HepG2 (cell line): ENCODE measurements around the gene FCN3. TPM values are rescaled to one million over a fixed set of nuclear protein-coding genes. Genes with fewer than 3 reads are reported as not detected.

Experiments
- ETV5 ChIP-seq: IDR thresholded peaks from 2 replicates; pipeline ENCODE4 v1.6.1; 2018; ENCODE audit warnings: missing biosample characterization, missing genetic modification reagents, inconsistent platforms, borderline replicate concordance
- GATA4 ChIP-seq: sonication (generic); IDR thresholded peaks from 2 replicates; pipeline ENCODE4 v1.6.1; 2016; ENCODE audit warnings: antibody characterized with exemption, low read depth, borderline replicate concordance
- KAT7 ChIP-seq: IDR thresholded peaks from 2 replicates; pipeline ENCODE4 v1.6.1; 2018; ENCODE audit warnings: borderline replicate concordance, missing compliant biosample characterization
- NFKB2 ChIP-seq: sonication (generic); formaldehyde crosslinking; IDR thresholded peaks from 2 replicates; pipeline ENCODE4 v1.4.0; 2020; ENCODE audit warnings: missing genetic modification reagents, borderline replicate concordance
- PHF8 ChIP-seq: sonication (generic); formaldehyde crosslinking; IDR thresholded peaks from 2 replicates; pipeline ENCODE4 v1.5.0; 2020; ENCODE audit warnings: missing genetic modification reagents
- RFX1 ChIP-seq: fragments of 450-650 bp; IDR thresholded peaks from 2 replicates; pipeline ENCODE4 v1.6.1; 2017
- SNAI1 ChIP-seq: sonication (generic); formaldehyde crosslinking; IDR thresholded peaks from 2 replicates; pipeline ENCODE4 v1.5.0; 2020; ENCODE audit warnings: mild to moderate bottlenecking, missing genetic modification reagents, borderline replicate concordance
- SP140L ChIP-seq: sonication (generic); formaldehyde crosslinking; IDR thresholded peaks from 2 replicates; pipeline ENCODE4 v1.4.0; 2020; ENCODE audit warnings: missing genetic modification reagents, borderline replicate concordance
- ZFP1 ChIP-seq: IDR thresholded peaks from 2 replicates; pipeline ENCODE4 v1.6.1; 2016
- ZNF367 ChIP-seq: sonication (generic); formaldehyde crosslinking; IDR thresholded peaks from 2 replicates; pipeline ENCODE4 v1.4.0; 2020; ENCODE audit warnings: missing genetic modification reagents, borderline replicate concordance
- ZNF430 ChIP-seq: sonication (generic); formaldehyde crosslinking; IDR thresholded peaks from 2 replicates; pipeline ENCODE4 v1.9.0; 2021; ENCODE audit warnings: mild to moderate bottlenecking, missing genetic modification reagents
- ZNF672 ChIP-seq: sonication (generic); formaldehyde crosslinking; IDR thresholded peaks from 2 replicates; pipeline ENCODE4 v1.8.1; 2022; ENCODE audit warnings: missing genetic modification reagents
- polyA plus RNA-seq, 8 experiments: library from polyadenylated mRNA; depleted of rRNA in 3 of 8; stranded (reverse) in 7 of 8; unstranded in 1 of 8; fragments of >200 nt; fragmentation: Illumina TruSeq in 4 of 8; extraction: Trizol in 4 of 8; gene quantifications; 2 replicates each; pipeline versions ENCODE4 v1.2.1 to v1.2.3, GENCODE V29; 2011 to 2016; ENCODE audit warnings: low read depth in 4 of 8, missing spikeins in 1 of 8, mixed read lengths in 1 of 8; ENCODE audit not compliant: insufficient read depth in 1 of 8
- total RNA-seq, 5 experiments: library from RNA; depleted of rRNA; stranded (reverse); fragments of >200 nt; fragmentation: Illumina TruSeq; extraction: Trizol; gene quantifications; 2 replicates each; pipeline ENCODE4 v1.2.3, GENCODE V29; 2016; ENCODE audit warnings: low read depth in 1 of 5
- TF ChIP-seq, protein P1 (sequence below): IDR thresholded peaks from 2 replicates; pipeline ENCODE4 v1.6.1; 2016; ENCODE audit warnings: missing genetic modification reagents, missing compliant biosample characterization
- TF ChIP-seq, protein P2 (sequence below): sonication (generic); formaldehyde crosslinking; conservative IDR thresholded peaks from 2 replicates; pipeline ENCODE4 v1.8.0; 2022; ENCODE audit warnings: missing genetic modification reagents
- TF ChIP-seq, protein P3 (sequence below): sonication (generic); formaldehyde crosslinking; IDR thresholded peaks from 2 replicates; pipeline ENCODE4 v1.4.0; 2020; ENCODE audit warnings: missing genetic modification reagents, mild to moderate bottlenecking, borderline replicate concordance
- TF ChIP-seq, protein P4 (sequence below): IDR thresholded peaks from 2 replicates; pipeline ENCODE4 v1.6.1; 2018; ENCODE audit warnings: missing genetic modification reagents, mild to moderate bottlenecking, missing compliant biosample characterization

FCN3 gene
- total and polyA plus RNA-seq, 2 of the 13 experiments (the other 11 are each of a cell fraction or from before 2014, with no cell fraction given): not detected

DNA sequence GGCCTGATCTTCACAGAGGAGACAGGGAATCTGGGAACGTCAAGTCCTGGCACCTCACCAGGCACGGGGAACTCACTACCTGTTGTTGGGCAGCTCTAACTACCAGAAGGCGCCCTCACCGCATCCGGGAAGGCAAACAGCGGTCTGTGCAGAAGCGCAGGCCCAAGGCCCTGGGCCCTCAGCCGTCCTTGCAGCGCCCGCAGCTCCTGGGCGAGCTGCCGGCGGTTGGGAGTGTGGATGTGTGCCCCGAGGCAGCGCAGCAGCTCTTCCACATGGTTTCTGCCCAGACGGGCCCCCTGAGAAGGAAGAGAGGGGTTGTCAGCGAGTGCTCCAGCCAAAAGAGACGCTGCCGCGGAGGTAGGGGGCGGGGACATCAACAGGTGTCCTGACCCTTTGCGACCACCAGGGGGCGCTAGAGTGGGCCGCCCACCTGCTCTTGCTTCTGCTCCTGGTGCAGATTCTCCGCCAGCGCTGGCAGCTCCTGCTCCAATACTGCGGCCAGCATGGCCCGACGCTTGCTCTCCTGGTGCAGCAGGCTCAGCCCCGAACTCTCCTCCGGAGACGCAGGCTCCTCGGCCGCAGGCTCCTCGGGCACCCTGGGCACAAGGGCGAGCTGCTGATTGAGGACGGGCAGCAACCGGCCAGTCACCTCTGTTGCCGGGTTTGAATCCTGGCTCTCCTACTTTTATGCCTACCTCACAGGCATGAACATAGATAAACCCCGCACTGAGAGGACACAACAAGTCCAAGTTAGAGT lies 17.2 kb downstream of the FCN3 start (continued):
- no peak for TF ChIP-seq SNAI1 (CRISPR knock-in tag)
- no peak for TF ChIP-seq GATA4
- TF ChIP-seq ZNF367 (CRISPR knock-in tag): no peak
- no peak for TF ChIP-seq ZNF672 (CRISPR knock-in tag)
- TF ChIP-seq, protein P1, sequence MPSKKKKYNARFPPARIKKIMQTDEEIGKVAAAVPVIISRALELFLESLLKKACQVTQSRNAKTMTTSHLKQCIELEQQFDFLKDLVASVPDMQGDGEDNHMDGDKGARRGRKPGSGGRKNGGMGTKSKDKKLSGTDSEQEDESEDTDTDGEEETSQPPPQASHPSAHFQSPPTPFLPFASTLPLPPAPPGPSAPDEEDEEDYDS (CRISPR knock-in tag): 0 out of 2 replicates have a peak, but pooled peaks have one; percentile 20
- TF ChIP-seq NFKB2 (CRISPR knock-in tag): no peak
- TF ChIP-seq, protein P2, sequence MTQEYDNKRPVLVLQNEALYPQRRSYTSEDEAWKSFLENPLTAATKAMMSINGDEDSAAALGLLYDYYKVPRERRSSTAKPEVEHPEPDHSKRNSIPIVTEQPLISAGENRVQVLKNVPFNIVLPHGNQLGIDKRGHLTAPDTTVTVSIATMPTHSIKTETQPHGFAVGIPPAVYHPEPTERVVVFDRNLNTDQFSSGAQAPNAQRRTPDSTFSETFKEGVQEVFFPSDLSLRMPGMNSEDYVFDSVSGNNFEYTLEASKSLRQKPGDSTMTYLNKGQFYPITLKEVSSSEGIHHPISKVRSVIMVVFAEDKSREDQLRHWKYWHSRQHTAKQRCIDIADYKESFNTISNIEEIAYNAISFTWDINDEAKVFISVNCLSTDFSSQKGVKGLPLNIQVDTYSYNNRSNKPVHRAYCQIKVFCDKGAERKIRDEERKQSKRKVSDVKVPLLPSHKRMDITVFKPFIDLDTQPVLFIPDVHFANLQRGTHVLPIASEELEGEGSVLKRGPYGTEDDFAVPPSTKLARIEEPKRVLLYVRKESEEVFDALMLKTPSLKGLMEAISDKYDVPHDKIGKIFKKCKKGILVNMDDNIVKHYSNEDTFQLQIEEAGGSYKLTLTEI (CRISPR knock-in tag): no peak
- TF ChIP-seq PHF8: no peak
- TF ChIP-seq RFX1: no peak
- TF ChIP-seq, protein P3, sequence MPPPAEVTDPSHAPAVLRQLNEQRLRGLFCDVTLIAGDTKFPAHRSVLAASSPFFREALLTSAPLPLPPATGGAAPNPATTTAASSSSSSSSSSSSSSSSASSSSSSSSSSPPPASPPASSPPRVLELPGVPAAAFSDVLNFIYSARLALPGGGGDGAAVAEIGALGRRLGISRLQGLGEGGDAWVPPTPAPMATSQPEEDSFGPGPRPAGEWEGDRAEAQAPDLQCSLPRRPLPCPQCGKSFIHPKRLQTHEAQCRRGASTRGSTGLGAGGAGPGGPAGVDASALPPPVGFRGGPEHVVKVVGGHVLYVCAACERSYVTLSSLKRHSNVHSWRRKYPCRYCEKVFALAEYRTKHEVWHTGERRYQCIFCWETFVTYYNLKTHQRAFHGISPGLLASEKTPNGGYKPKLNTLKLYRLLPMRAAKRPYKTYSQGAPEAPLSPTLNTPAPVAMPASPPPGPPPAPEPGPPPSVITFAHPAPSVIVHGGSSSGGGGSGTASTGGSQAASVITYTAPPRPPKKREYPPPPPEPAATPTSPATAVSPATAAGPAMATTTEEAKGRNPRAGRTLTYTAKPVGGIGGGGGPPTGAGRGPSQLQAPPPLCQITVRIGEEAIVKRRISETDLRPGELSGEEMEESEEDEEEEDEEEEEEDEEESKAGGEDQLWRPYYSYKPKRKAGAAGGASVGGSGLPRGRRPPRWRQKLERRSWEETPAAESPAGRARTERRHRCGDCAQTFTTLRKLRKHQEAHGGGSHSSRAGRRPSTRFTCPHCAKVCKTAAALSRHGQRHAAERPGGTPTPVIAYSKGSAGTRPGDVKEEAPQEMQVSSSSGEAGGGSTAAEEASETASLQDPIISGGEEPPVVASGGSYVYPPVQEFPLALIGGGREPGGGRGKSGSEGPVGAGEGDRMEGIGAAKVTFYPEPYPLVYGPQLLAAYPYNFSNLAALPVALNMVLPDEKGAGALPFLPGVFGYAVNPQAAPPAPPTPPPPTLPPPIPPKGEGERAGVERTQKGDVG (CRISPR knock-in tag): 0 out of 2 replicates have a peak, but pooled peaks have one; percentile 19
- TF ChIP-seq ETV5 (CRISPR knock-in tag): no peak
- TF ChIP-seq ZFP1 (CRISPR knock-in tag): no peak
- TF ChIP-seq, protein P4, sequence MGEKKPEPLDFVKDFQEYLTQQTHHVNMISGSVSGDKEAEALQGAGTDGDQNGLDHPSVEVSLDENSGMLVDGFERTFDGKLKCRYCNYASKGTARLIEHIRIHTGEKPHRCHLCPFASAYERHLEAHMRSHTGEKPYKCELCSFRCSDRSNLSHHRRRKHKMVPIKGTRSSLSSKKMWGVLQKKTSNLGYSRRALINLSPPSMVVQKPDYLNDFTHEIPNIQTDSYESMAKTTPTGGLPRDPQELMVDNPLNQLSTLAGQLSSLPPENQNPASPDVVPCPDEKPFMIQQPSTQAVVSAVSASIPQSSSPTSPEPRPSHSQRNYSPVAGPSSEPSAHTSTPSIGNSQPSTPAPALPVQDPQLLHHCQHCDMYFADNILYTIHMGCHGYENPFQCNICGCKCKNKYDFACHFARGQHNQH: peak; percentile 29; the same call in 1 of the 2 replicates
- 0 out of 2 replicates have a peak, but pooled peaks have one; percentile 47 for TF ChIP-seq KAT7 (CRISPR knock-in tag)
- TF ChIP-seq ZNF430 (CRISPR knock-in tag): no peak
- TF ChIP-seq SP140L (CRISPR knock-in tag): no peak
